Ishikawa (cell line): ENCODE measurements around the gene RAPGEF3.

Source experiments
- CEBPB ChIP-seq: IDR thresholded peaks from 2 replicates; pipeline ENCODE4 v1.6.1; 2012
- CREB1 ChIP-seq: IDR thresholded peaks from 2 replicates; pipeline ENCODE4 v1.6.1; 2012; ENCODE audit warnings: low read depth
- EGR1 ChIP-seq: IDR thresholded peaks from 2 replicates; pipeline ENCODE4 v1.6.1; 2012
- EP300 ChIP-seq: IDR thresholded peaks from 2 replicates; pipeline ENCODE4 v1.6.1; 2012; ENCODE audit warnings: borderline replicate concordance
- FOXM1 ChIP-seq: IDR thresholded peaks from 2 replicates; pipeline ENCODE4 v1.6.1; 2012; ENCODE audit warnings: low read depth, borderline replicate concordance
- NFIC ChIP-seq: IDR thresholded peaks from 2 replicates; pipeline ENCODE4 v1.6.1; 2012
- RAD21 ChIP-seq: IDR thresholded peaks from 2 replicates; pipeline ENCODE4 v1.6.1; 2012; ENCODE audit warnings: low read depth
- REST ChIP-seq: IDR thresholded peaks from 2 replicates; pipeline ENCODE4 v1.6.1; 2012; ENCODE audit warnings: low read depth, mild to moderate bottlenecking
- TAF1 ChIP-seq: IDR thresholded peaks from 2 replicates; pipeline ENCODE4 v1.6.1; 2012; ENCODE audit warnings: low read depth, mild to moderate bottlenecking
- TCF12 ChIP-seq: IDR thresholded peaks from 2 replicates; pipeline ENCODE4 v1.6.1; 2012; ENCODE audit warnings: low read depth
- TEAD4 ChIP-seq: IDR thresholded peaks from 2 replicates; pipeline ENCODE4 v1.6.1; 2012
- YY1 ChIP-seq: IDR thresholded peaks from 2 replicates; pipeline ENCODE4 v1.6.1; 2012; ENCODE audit warnings: low read depth
- ZBTB7A ChIP-seq: IDR thresholded peaks from 2 replicates; pipeline ENCODE4 v1.6.1; 2012; ENCODE audit warnings: low read depth
- TF ChIP-seq, protein P1 (sequence below): IDR thresholded peaks from 2 replicates; pipeline ENCODE4 v1.6.1; 2012
- TF ChIP-seq, protein P2 (sequence below): IDR thresholded peaks from 2 replicates; pipeline ENCODE4 v1.6.1; 2012

RAPGEF3 gene

GRCh38 chr12:47758834-47759690 is at the start of gene RAPGEF3:
TSS of gene RAPGEF3 (minus strand) at chr12:47758880. CDS start at chr12:47758556, 324 bp downstream.
- TF ChIP-seq RAD21 (peak; percentile 49; the same call in 1 of the 2 replicates), EGR1 (peak; percentile 76), CREB1 (peak; percentile 53; the same call in 1 of the 2 replicates), YY1 (no peak; the same call in 1 of the 2 replicates), ZBTB7A (peak; percentile 95), NFIC (peak; percentile 99), TCF12 (peak; percentile 98), TAF1 (peak; percentile 29; the same call in 1 of the 2 replicates), EP300 (peak; percentile 97), REST (no peak), TEAD4 (peak; percentile 93), CEBPB (0 out of 2 replicates have a peak, but pooled peaks have one; percentile 49), FOXM1 (peak; percentile 91)
- TF ChIP-seq, protein P1, sequence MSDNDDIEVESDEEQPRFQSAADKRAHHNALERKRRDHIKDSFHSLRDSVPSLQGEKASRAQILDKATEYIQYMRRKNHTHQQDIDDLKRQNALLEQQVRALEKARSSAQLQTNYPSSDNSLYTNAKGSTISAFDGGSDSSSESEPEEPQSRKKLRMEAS, result peak; percentile 97
- TF ChIP-seq, protein P2, sequence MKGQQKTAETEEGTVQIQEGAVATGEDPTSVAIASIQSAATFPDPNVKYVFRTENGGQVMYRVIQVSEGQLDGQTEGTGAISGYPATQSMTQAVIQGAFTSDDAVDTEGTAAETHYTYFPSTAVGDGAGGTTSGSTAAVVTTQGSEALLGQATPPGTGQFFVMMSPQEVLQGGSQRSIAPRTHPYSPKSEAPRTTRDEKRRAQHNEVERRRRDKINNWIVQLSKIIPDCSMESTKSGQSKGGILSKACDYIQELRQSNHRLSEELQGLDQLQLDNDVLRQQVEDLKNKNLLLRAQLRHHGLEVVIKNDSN, result peak; percentile 93

- TF ChIP-seq, protein P1, result no peak
- TF ChIP-seq EP300, result no peak
- TF ChIP-seq YY1, result no peak
- no peak for TF ChIP-seq TAF1
- TF ChIP-seq, protein P2, result no peak
- TF ChIP-seq ZBTB7A, result no peak
- no peak for TF ChIP-seq TCF12
- no peak for TF ChIP-seq TEAD4
- no peak for TF ChIP-seq RAD21
- no peak for TF ChIP-seq FOXM1
- no peak for TF ChIP-seq CEBPB
- TF ChIP-seq CREB1, result no peak
- no peak for TF ChIP-seq NFIC
- TF ChIP-seq EGR1, result no peak
- no peak for TF ChIP-seq REST
Observed at GRCh38 chr12:47808050-47808449, 49.4 kb upstream of the RAPGEF3 start.

- TF ChIP-seq TAF1 (no peak), ZBTB7A (no peak), FOXM1 (no peak), EP300 (no peak), CREB1 (no peak), REST (no peak), YY1 (no peak), RAD21 (no peak), CEBPB (no peak), TCF12 (no peak)
- TF ChIP-seq, protein P2, result no peak
- TF ChIP-seq, protein P1, result no peak
Observed at GRCh38 chr12:47807338-47807737, 48.7 kb upstream of the RAPGEF3 start.
